Naive B cell (primary cell): ENCODE results near the gene FBXO21. TPM values are rescaled to one million over a fixed set of nuclear protein-coding genes. Genes with fewer than 3 reads are reported as not detected.
"Not testable (repeated sequence)": the region's sequence is repeated elsewhere in the genome, so short reads cannot be mapped to it uniquely, and the experiment has no call there.

Experiments
- ATAC-seq, 2 donors: fragments of 150-1000 bp; cut with Tn5 transposase; 2 replicates each; pipeline ENCODE4 v1.10.0; 2021; ENCODE audit warnings: low read depth in 2 of 2, mild to moderate bottlenecking in 2 of 2, moderate library complexity in 2 of 2
- DNase-seq: peaks from one replicate; pipeline ENCODE4 v3.0.0; 2022
- H3K27ac Mint-ChIP-seq, 6 donors: one replicate each; pipeline ENCODE4 v1.8.0; 2020 to 2022; ENCODE audit warnings: mild to moderate bottlenecking in 6 of 6, mixed read lengths in 6 of 6, moderate library complexity in 5 of 6, inconsistent platforms in 2 of 6
- H3K27me3 Mint-ChIP-seq, 3 donors: one replicate each; pipeline ENCODE4 v1.8.0; 2021 to 2022; ENCODE audit warnings: mixed read lengths in 3 of 3, mild to moderate bottlenecking in 1 of 3
- H3K36me3 Mint-ChIP-seq, 2 donors: one replicate each; pipeline ENCODE4 v1.8.0; 2020 to 2022; ENCODE audit warnings: mixed read lengths in 2 of 2, inconsistent platforms in 1 of 2, mild to moderate bottlenecking in 1 of 2
- H3K4me1 Mint-ChIP-seq, 3 donors: one replicate each; pipeline ENCODE4 v1.8.0; 2020 to 2022; ENCODE audit warnings: mixed read lengths in 3 of 3, inconsistent platforms in 1 of 3, mild to moderate bottlenecking in 1 of 3, moderate library complexity in 1 of 3
- H3K4me3 Mint-ChIP-seq, 8 donors: one replicate each; pipeline ENCODE4 v1.8.0; 2020 to 2022; ENCODE audit warnings: mild to moderate bottlenecking in 8 of 8, mixed read lengths in 8 of 8, moderate library complexity in 8 of 8, inconsistent platforms in 2 of 8
- H3K9me3 Mint-ChIP-seq, 7 donors: one replicate each; pipeline ENCODE4 v1.8.0; 2020 to 2022; ENCODE audit warnings: mixed read lengths in 7 of 7, mild to moderate bottlenecking in 5 of 7, inconsistent platforms in 2 of 7, moderate library complexity in 1 of 7
- polyA plus RNA-seq, 6 donors: library from polyadenylated mRNA; unstranded; fragments of 300-500 nt; fragmentation: Illumina TruSeq; gene quantifications; one replicate each; pipeline ENCODE4 v1.2.3, GENCODE V29; 2021; ENCODE audit warnings: low read depth in 6 of 6

Gene FBXO21
- polyA plus RNA-seq, 6 donors from 2014 or later, result 46.0 to 61.5 (median 49.6) TPM

- DNase-seq, result no peak
- H3K36me3 Mint-ChIP-seq, result no peaks in the 10 kb centered on the region
- no peaks in the 10 kb centered on the region for H3K4me1 Mint-ChIP-seq
- no peak overlapping the region for H3K4me3 Mint-ChIP-seq
- no peak for ATAC-seq
- no peaks in the 10 kb centered on the region for H3K27me3 Mint-ChIP-seq
- no peaks in the 10 kb centered on the region for H3K9me3 Mint-ChIP-seq
- no peak overlapping the region for H3K27ac Mint-ChIP-seq
Observed at GRCh38 chr12:117118838-117119591, 71.3 kb downstream of the FBXO21 start.

DNA sequence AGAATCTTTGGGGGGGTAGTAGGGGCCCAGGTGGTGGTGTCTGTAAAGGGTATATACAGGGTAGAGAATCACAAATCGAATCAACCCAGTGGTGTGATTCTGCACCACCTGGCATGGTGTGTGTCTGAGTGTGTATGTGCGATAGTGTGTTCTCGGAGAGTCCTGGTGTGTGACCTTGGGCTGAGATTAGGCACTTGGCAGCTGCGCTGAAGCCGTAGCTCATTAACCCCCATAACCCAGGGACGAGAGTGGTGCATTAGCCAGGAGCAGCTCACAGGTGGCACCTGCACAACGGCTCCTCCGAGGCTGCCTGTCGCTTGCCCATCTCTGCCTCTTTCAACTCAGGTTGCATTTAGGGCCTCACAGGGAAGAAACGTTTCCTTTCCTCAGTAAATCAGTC is 75.5 kb downstream of the FBXO21 start:
- H3K27ac Mint-ChIP-seq, result peak overlapping the region in 1 of 6 donors; percentile 3
- H3K4me1 Mint-ChIP-seq, result no peaks in the 10 kb centered on the region
- H3K4me3 Mint-ChIP-seq, result no peak overlapping the region
- H3K27me3 Mint-ChIP-seq, result peaks cover 0 to 18% (median 6%) of the 10 kb centered on the region in 3 donors
- ATAC-seq, result no peak
- DNase-seq, result no peak
- H3K9me3 Mint-ChIP-seq, result peaks cover 0 to 4% (median 0%) of the 10 kb centered on the region in 7 donors
- no peaks in the 10 kb centered on the region for H3K36me3 Mint-ChIP-seq

- Mint-ChIP-seq H3K4me3 (peak overlapping the region in 1 of 8 donors; percentile 29), H3K27ac (no peak overlapping the region), H3K36me3 (no peaks in the 10 kb centered on the region), H3K4me1 (no peaks in the 10 kb centered on the region), H3K27me3 (peaks cover 0 to 18% (median 6%) of the 10 kb centered on the region in 3 donors), H3K9me3 (peaks cover 0 to 7% (median 0%) of the 10 kb centered on the region in 7 donors)
- DNase-seq, result no peak
- ATAC-seq, result no peak
Observed at GRCh38 chr12:117113231-117113630, 77.0 kb downstream of the FBXO21 start.

GRCh38 chr12:117111821-117112595 is 78.3 kb downstream of the FBXO21 start:
- Mint-ChIP-seq H3K4me3 (no peak overlapping the region), H3K36me3 (no peaks in the 10 kb centered on the region), H3K27me3 (peaks cover 0 to 18% (median 6%) of the 10 kb centered on the region in 3 donors), H3K9me3 (peaks cover 0 to 7% (median 0%) of the 10 kb centered on the region in 7 donors), H3K27ac (no peak overlapping the region), H3K4me1 (no peaks in the 10 kb centered on the region)
- DNase-seq, result no peak
- no peak for ATAC-seq

DNA sequence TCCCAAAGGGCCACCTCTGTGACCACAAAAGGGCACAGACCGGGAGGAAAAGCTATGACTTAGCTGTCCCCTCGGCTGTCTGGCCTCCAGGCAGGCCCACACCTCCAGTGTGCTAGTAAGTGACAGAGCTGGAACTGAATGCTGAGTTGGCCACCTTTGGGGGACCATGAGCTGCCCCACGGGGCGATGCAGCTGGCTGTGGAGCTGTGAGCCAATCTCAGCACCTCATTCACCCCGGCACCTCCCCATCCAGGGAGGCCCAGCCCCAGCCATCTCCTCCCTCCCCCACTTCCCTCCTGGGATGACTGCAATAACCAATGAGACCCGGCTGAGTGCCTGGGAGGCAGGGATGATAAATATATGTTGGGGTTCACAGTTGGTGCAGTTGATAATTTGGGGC is 78.9 kb downstream of the FBXO21 start:
- no peak overlapping the region for H3K4me3 Mint-ChIP-seq

GRCh38 chr12:117109943-117110635 is 80.2 kb downstream of the FBXO21 start:
- Mint-ChIP-seq H3K4me1 (no peaks in the 10 kb centered on the region), H3K27me3 (peaks cover 0 to 18% (median 6%) of the 10 kb centered on the region in 3 donors), H3K27ac (no peak overlapping the region), H3K9me3 (peaks cover 0 to 7% (median 0%) of the 10 kb centered on the region in 7 donors), H3K4me3 (peak overlapping the region in 1 of 8 donors; percentile 44), H3K36me3 (no peaks in the 10 kb centered on the region)
- DNase-seq (no peak), ATAC-seq (no peak)

More for the DNA sequence above, 78.9 kb downstream of the FBXO21 start:
- ATAC-seq (no peak), DNase-seq (no peak)
- H3K27ac Mint-ChIP-seq, result no peak overlapping the region
- peaks cover 0 to 18% (median 6%) of the 10 kb centered on the region in 3 donors for H3K27me3 Mint-ChIP-seq
- peaks cover 0 to 7% (median 0%) of the 10 kb centered on the region in 7 donors for H3K9me3 Mint-ChIP-seq
- H3K36me3 Mint-ChIP-seq, result no peaks in the 10 kb centered on the region
- H3K4me1 Mint-ChIP-seq, result no peaks in the 10 kb centered on the region

GRCh38 chr12:117105902-117106301 is 84.4 kb downstream of the FBXO21 start:
- H3K27ac Mint-ChIP-seq, result no peak overlapping the region
- peaks cover 0 to 6% (median 0%) of the 10 kb centered on the region in 3 donors for H3K27me3 Mint-ChIP-seq
- ATAC-seq, result no peak
- DNase-seq, result no peak
- H3K4me1 Mint-ChIP-seq, result no peaks in the 10 kb centered on the region
- no peaks in the 10 kb centered on the region for H3K36me3 Mint-ChIP-seq
- no peak overlapping the region for H3K4me3 Mint-ChIP-seq
- peaks cover 0 to 7% (median 0%) of the 10 kb centered on the region in 7 donors for H3K9me3 Mint-ChIP-seq

- H3K9me3 Mint-ChIP-seq, DNase-seq: not testable (repeated sequence)
Observed at GRCh38 chr12:117104003-117104402, 86.3 kb downstream of the FBXO21 start.

GRCh38 chr12:117102800-117103181 is 87.5 kb downstream of the FBXO21 start:
- ATAC-seq, result no peak
- no peak overlapping the region for H3K4me3 Mint-ChIP-seq
- DNase-seq, result no peak
- H3K27me3 Mint-ChIP-seq, result peaks cover 7 to 25% (median 12%) of the 10 kb centered on the region in 3 donors
- H3K4me1 Mint-ChIP-seq, result peaks cover 0 to 5% (median 0%) of the 10 kb centered on the region in 3 donors
- H3K9me3 Mint-ChIP-seq, result peaks cover 0 to 3% (median 0%) of the 10 kb centered on the region in 7 donors
- H3K27ac Mint-ChIP-seq, result no peak overlapping the region
- H3K36me3 Mint-ChIP-seq, result no peaks in the 10 kb centered on the region

More at GRCh38 chr12:117104003-117104402, 86.3 kb downstream of the FBXO21 start:
- H3K27me3 Mint-ChIP-seq, result peaks cover 4 to 20% (median 6%) of the 10 kb centered on the region in 3 donors
- not testable (repeated sequence) for ATAC-seq, H3K27ac Mint-ChIP-seq, H3K36me3 Mint-ChIP-seq, H3K4me3 Mint-ChIP-seq, H3K4me1 Mint-ChIP-seq

GRCh38 chr12:117101953-117102799 is 88.1 kb downstream of the FBXO21 start:
- no peak overlapping the region for H3K4me3 Mint-ChIP-seq
- H3K36me3 Mint-ChIP-seq, result no peaks in the 10 kb centered on the region
- DNase-seq (no peak), ATAC-seq (no peak)
- H3K4me1 Mint-ChIP-seq, result peaks cover 0 to 6% (median 0%) of the 10 kb centered on the region in 3 donors
- peaks cover 0 to 3% (median 0%) of the 10 kb centered on the region in 7 donors for H3K9me3 Mint-ChIP-seq
- H3K27ac Mint-ChIP-seq, result no peak overlapping the region
- H3K27me3 Mint-ChIP-seq, result peaks cover 10 to 31% (median 18%) of the 10 kb centered on the region in 3 donors

DNA sequence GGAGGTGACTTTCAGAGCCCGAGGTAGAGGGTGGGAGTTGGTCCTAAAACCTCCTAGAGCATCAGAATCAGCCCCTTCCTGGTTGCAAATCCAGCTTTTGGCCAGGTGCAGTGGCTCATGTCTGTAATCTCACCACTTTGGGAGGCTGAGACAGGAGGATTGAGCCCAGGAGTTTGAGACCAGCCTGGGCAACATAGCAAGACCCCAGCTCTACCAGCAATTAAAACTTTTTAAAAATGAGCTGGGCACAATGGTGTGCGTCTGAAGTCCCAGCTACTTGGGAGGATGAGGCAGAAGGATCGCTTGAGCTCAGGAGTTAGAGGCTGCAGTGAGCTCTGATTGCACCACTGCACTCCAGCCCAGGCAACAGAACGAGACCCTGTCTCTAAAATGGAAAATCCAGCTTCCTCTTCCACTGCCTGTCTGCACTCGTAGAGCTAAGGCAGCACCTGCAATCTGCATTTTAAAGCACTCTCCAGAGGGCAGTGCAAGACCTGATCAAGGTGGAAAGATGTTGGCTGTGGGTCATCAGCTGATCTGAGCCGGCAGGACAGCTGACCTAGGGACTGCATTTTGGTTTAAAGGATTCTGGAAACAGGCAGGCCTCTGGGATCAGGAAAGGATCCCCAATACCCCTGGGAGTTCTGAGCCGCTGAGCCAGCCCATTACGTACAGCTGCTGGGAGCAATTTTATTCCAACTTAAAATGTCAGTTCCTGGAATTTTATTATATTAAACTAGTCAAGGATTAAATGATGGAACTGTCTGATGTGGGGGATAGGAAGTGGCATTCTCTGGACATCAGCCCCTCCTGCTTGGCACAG is 89.2 kb downstream of the FBXO21 start:
- Mint-ChIP-seq H3K27ac (no peak overlapping the region), H3K27me3 (peaks cover 19 to 42% (median 29%) of the 10 kb centered on the region in 3 donors), H3K9me3 (peaks cover 0 to 3% (median 0%) of the 10 kb centered on the region in 7 donors), H3K4me3 (peak overlapping the region in 1 of 8 donors; percentile 79), H3K36me3 (no peaks in the 10 kb centered on the region), H3K4me1 (peaks cover 0 to 6% (median 0%) of the 10 kb centered on the region in 3 donors)
- ATAC-seq (no peak), DNase-seq (no peak)

DNA sequence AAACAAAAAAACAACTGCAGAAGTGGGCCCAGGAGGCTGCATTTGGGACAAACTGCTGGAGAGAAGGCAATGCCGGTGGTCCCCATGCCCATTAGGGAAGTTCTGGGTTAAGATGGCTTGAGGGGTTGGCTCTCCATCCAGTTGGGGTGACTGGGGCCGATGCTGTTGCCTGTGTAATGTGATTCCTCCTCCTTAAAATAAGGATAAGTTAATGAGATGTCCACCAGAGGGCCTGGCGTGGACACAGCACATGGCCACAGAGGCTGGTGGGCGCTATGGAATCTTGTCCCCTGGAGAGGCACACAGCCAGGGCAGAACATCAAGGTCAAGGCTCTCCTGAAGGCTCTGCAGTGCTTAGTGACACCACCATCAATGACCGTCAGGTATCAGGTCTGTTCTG is 90.0 kb downstream of the FBXO21 start:
- no peaks in the 10 kb centered on the region for H3K36me3 Mint-ChIP-seq
- peaks cover 0 to 3% (median 0%) of the 10 kb centered on the region in 7 donors for H3K9me3 Mint-ChIP-seq
- peaks cover 0 to 6% (median 0%) of the 10 kb centered on the region in 3 donors for H3K4me1 Mint-ChIP-seq
- peaks cover 20 to 44% (median 29%) of the 10 kb centered on the region in 3 donors for H3K27me3 Mint-ChIP-seq
- H3K27ac Mint-ChIP-seq, result no peak overlapping the region
- DNase-seq (no peak), ATAC-seq (no peak)
- peak overlapping the region in 6 of 8 donors; percentile 27 to 79 (median 62) for H3K4me3 Mint-ChIP-seq
